Stimulated activated CD8-positive, alpha-beta memory T cell treated with anti-CD3 and anti-CD28 coated beads, Interleukin-4, amount 100 ng/mL, for 48 hours (primary cell): ENCODE data around the gene EIF5A2.
"Not testable (repeated sequence)": the region's sequence is repeated elsewhere in the genome, so short reads cannot be mapped to it uniquely, and the experiment has no call there.

Source experiments
- DNase-seq: peaks from one replicate; pipeline ENCODE4 v3.0.0-alpha.2; 2020

EIF5A2 gene

GRCh38 chr3:170896333-170896732 is 12.1 kb downstream of the EIF5A2 start:
- not testable (repeated sequence) for DNase-seq

GRCh38 chr3:170893895-170894294 is 14.5 kb downstream of the EIF5A2 start:
- DNase-seq = no peak

GRCh38 chr3:170889630-170890029 is 18.8 kb downstream of the EIF5A2 start:
- DNase-seq = no peak

GRCh38 chr3:170889132-170889531 is 19.3 kb downstream of the EIF5A2 start:
- no peak for DNase-seq

GRCh38 chr3:170884109-170884930 is 24.1 kb downstream of the EIF5A2 start:
- not testable (repeated sequence) for DNase-seq

- not testable (repeated sequence) for DNase-seq
Observed at GRCh38 chr3:170878688-170879087, 29.7 kb downstream of the EIF5A2 start.

- DNase-seq = not testable (repeated sequence)
Observed at GRCh38 chr3:170877311-170877710, 31.1 kb downstream of the EIF5A2 start.

- no peak for DNase-seq
Observed at GRCh38 chr3:170876537-170876936, 31.9 kb downstream of the EIF5A2 start.

- peak; percentile 94 for DNase-seq
Observed at GRCh38 chr3:170869645-170870593, 38.5 kb downstream of the EIF5A2 start, which contains the start of gene RPL22L1. Gene RPL22L1 (minus strand): TSS chr3:170870195. CDS start chr3:170870167, 28 bp downstream.

GRCh38 chr3:170869239-170869590 is 39.2 kb downstream of the EIF5A2 start:
- DNase-seq = no peak

GRCh38 chr3:170868577-170869238 is 39.7 kb downstream of the EIF5A2 start:
- DNase-seq = peak; percentile 33

- no peak for DNase-seq
Observed at GRCh38 chr3:170867143-170867937, 41.1 kb downstream of the EIF5A2 start.

GRCh38 chr3:170866499-170866898 is 41.9 kb downstream of the EIF5A2 start:
- DNase-seq = no peak

- peak; percentile 31 for DNase-seq
Observed at GRCh38 chr3:170865209-170866094, 43.0 kb downstream of the EIF5A2 start.

GRCh38 chr3:170864525-170865208 is 43.8 kb downstream of the EIF5A2 start:
- no peak for DNase-seq

GRCh38 chr3:170863816-170864215 is 44.6 kb downstream of the EIF5A2 start:
- DNase-seq = no peak

- DNase-seq = no peak
Observed at GRCh38 chr3:170862618-170863374, 45.6 kb downstream of the EIF5A2 start.

- DNase-seq = no peak
Observed at GRCh38 chr3:170858599-170858998, 49.8 kb downstream of the EIF5A2 start.

- no peak for DNase-seq
Observed at GRCh38 chr3:170852324-170852723, 56.1 kb downstream of the EIF5A2 start.
